ENCODE results near the gene PAM16.

PAM16 gene

GRCh38 chr16:4321286-4322120 is 29.6 kb downstream of the PAM16 start:
- no peak for TF ChIP-seq CTCF (IDR thresholded peaks at IDR 0.05; ENCODE audit: low read depth, low read length)
- no peak overlapping the region for H3K4me3 ChIP-seq (replicated peaks in 1 of 2; ENCODE audit: low read depth in 2 of 2, low read length in 2 of 2)
- no peak for DNase-seq (ENCODE audit: low read depth in 2 of 2)

- TF ChIP-seq CTCF (IDR thresholded peaks at IDR 0.05; ENCODE audit: low read depth, low read length) = no peak
- DNase-seq (ENCODE audit: low read depth in 2 of 2) = no peak
- no peak overlapping the region for H3K4me3 ChIP-seq (replicated peaks in 1 of 2; ENCODE audit: low read depth in 2 of 2, low read length in 2 of 2)
Observed at GRCh38 chr16:4320571-4321137, 30.5 kb downstream of the PAM16 start.

GRCh38 chr16:4319454-4320421 is 31.4 kb downstream of the PAM16 start:
- peak; percentile 27 to 46 for DNase-seq (ENCODE audit: low read depth in 2 of 2)
- H3K4me3 ChIP-seq (replicated peaks in 1 of 2; ENCODE audit: low read depth in 2 of 2, low read length in 2 of 2) = peak overlapping the region; percentile 2 to 32
- no peak for TF ChIP-seq CTCF (IDR thresholded peaks at IDR 0.05; ENCODE audit: low read depth, low read length)

- TF ChIP-seq CTCF (IDR thresholded peaks at IDR 0.05; ENCODE audit: low read depth, low read length) = no peak
- no peak for DNase-seq (ENCODE audit: low read depth in 2 of 2)
- H3K4me3 ChIP-seq (replicated peaks in 1 of 2; ENCODE audit: low read depth in 2 of 2, low read length in 2 of 2) = no peak overlapping the region
Observed at GRCh38 chr16:4318967-4319366, 32.2 kb downstream of the PAM16 start.

GRCh38 chr16:4318451-4318910 is 32.6 kb downstream of the PAM16 start:
- no peak for TF ChIP-seq CTCF (IDR thresholded peaks at IDR 0.05; ENCODE audit: low read depth, low read length)
- peak in 1 of 2 donors; percentile 36 for DNase-seq (ENCODE audit: low read depth in 2 of 2)
- H3K4me3 ChIP-seq (replicated peaks in 1 of 2; ENCODE audit: low read depth in 2 of 2, low read length in 2 of 2) = no peak overlapping the region
